ENCODE measurements around the gene PSMD3. TPM values are rescaled to one million over a fixed set of nuclear protein-coding genes. Genes with fewer than 3 reads are reported as not detected.
"Not testable (repeated sequence)": the region's sequence is repeated elsewhere in the genome, so short reads cannot be mapped to it uniquely, and the experiment has no call there.

Gene PSMD3
- total and polyA plus RNA-seq, 4 donors: 30.7 to 80.7 (median 66.3) TPM

- TF ChIP-seq, protein P1, sequence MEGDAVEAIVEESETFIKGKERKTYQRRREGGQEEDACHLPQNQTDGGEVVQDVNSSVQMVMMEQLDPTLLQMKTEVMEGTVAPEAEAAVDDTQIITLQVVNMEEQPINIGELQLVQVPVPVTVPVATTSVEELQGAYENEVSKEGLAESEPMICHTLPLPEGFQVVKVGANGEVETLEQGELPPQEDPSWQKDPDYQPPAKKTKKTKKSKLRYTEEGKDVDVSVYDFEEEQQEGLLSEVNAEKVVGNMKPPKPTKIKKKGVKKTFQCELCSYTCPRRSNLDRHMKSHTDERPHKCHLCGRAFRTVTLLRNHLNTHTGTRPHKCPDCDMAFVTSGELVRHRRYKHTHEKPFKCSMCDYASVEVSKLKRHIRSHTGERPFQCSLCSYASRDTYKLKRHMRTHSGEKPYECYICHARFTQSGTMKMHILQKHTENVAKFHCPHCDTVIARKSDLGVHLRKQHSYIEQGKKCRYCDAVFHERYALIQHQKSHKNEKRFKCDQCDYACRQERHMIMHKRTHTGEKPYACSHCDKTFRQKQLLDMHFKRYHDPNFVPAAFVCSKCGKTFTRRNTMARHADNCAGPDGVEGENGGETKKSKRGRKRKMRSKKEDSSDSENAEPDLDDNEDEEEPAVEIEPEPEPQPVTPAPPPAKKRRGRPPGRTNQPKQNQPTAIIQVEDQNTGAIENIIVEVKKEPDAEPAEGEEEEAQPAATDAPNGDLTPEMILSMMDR (IDR thresholded peaks at IDR 0.05; ENCODE audit: low read depth, low read length, missing input control): no peak
- TF ChIP-seq YY1 (IDR thresholded peaks at IDR 0.05) (peak; percentile 67), HNF4A (conservative IDR thresholded peaks at IDR 0.05) (peak; percentile 89 to 91), JUND (IDR thresholded peaks at IDR 0.05) (peak in 1 of 2 donors; percentile 52)
These were observed 36.8 kb upstream of the PSMD3 start (continued) for GRCh38 chr17:39943702-39944392.

GRCh38 chr17:39944393-39944711 lies 36.3 kb upstream of the PSMD3 start:
- H3K36me3 ChIP-seq (ENCODE audit: control insufficient read depth in 4 of 4, insufficient read depth in 3 of 4, low read depth in 1 of 4, low read length in 3 of 4): no peaks in the 10 kb centered on the region
- TF ChIP-seq EGR1 (IDR thresholded peaks at IDR 0.05; ENCODE audit: low read depth in 2 of 2) (peak in 1 of 2 donors; percentile 9), FOXA2 (IDR thresholded peaks at IDR 0.05) (no peak)
- H3K27me3 ChIP-seq (ENCODE audit: control insufficient read depth in 4 of 4, insufficient read depth in 4 of 4, low read length in 3 of 4): no peaks in the 10 kb centered on the region
- no peaks in the 10 kb centered on the region for H3K9me3 ChIP-seq (ENCODE audit: control insufficient read depth in 4 of 4, low read length in 3 of 4)
- no peak for DNase-seq (ENCODE audit: low spot score)
- H3K9ac ChIP-seq (ENCODE audit: low read depth in 1 of 2, low read length in 2 of 2): no peak overlapping the region
- H3K4me1 ChIP-seq (ENCODE audit: control insufficient read depth in 4 of 4, insufficient read depth in 4 of 4, low read length in 3 of 4): peaks cover 3 to 17% (median 8%) of the 10 kb centered on the region in 4 donors
- peak overlapping the region; percentile 45 to 77 for H3K27ac ChIP-seq (ENCODE audit: low read depth in 1 of 2, low read length in 2 of 2)
- 61% methylated on average over 16 of the region's 16 CpGs for WGBS
- H3K4me3 ChIP-seq (ENCODE audit: low read depth in 1 of 3, low read length in 3 of 3): peak overlapping the region in 1 of 3 donors; percentile 25

GRCh38 chr17:39946551-39947330 lies 33.9 kb upstream of the PSMD3 start:
- no peak for TF ChIP-seq YY1 (IDR thresholded peaks at IDR 0.05)
- TF ChIP-seq, protein P1 (IDR thresholded peaks at IDR 0.05; ENCODE audit: low read depth, low read length, missing input control): no peak
- no peak for TF ChIP-seq RAD21 (IDR thresholded peaks at IDR 0.05)
- TF ChIP-seq FOXA1 (IDR thresholded peaks at IDR 0.05): no peak
- H3K36me3 ChIP-seq (ENCODE audit: control insufficient read depth in 4 of 4, insufficient read depth in 3 of 4, low read depth in 1 of 4, low read length in 3 of 4): no peaks in the 10 kb centered on the region
- no peaks in the 10 kb centered on the region for H3K9me3 ChIP-seq (ENCODE audit: control insufficient read depth in 4 of 4, low read length in 3 of 4)
- WGBS: 90% methylated on average over 15 of the region's 15 CpGs
- no peaks in the 10 kb centered on the region for H3K27me3 ChIP-seq (ENCODE audit: control insufficient read depth in 4 of 4, insufficient read depth in 4 of 4, low read length in 3 of 4)
- H3K27ac ChIP-seq (ENCODE audit: low read depth in 1 of 2, low read length in 2 of 2): no peak overlapping the region
- H3K4me3 ChIP-seq (ENCODE audit: low read depth in 1 of 3, low read length in 3 of 3): no peak overlapping the region
- DNase-seq (ENCODE audit: low spot score): no peak
- no peak overlapping the region for H3K9ac ChIP-seq (ENCODE audit: low read depth in 1 of 2, low read length in 2 of 2)
- H3K4me1 ChIP-seq (ENCODE audit: control insufficient read depth in 4 of 4, insufficient read depth in 4 of 4, low read length in 3 of 4): peaks cover 13 to 28% (median 19%) of the 10 kb centered on the region in 4 donors

DNA sequence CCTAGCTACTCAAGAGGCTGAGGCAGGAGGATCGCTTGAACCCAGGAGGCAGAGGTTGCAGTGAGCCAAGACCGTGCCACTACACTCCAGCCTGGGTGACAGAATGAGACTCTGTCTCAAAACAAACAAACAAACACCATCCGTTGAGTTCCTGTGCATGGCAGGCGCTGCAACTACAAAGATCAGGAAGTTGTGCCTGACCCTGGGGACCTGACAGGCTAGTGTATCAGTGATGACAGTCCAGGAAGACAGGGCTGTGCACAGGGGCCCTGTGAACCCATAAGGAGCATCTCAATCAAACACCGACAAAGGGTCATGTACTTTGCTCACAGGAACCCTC lies 32.1 kb upstream of the PSMD3 start:
- not testable (repeated sequence) for H3K36me3 ChIP-seq (ENCODE audit: control insufficient read depth in 4 of 4, insufficient read depth in 3 of 4, low read depth in 1 of 4, low read length in 3 of 4); H3K9me3 ChIP-seq (ENCODE audit: control insufficient read depth in 4 of 4, low read length in 3 of 4); DNase-seq (ENCODE audit: low spot score); H3K4me3 ChIP-seq (ENCODE audit: low read depth in 1 of 3, low read length in 3 of 3); H3K9ac ChIP-seq (ENCODE audit: low read depth in 1 of 2, low read length in 2 of 2); H3K27ac ChIP-seq (ENCODE audit: low read depth in 1 of 2, low read length in 2 of 2); H3K27me3 ChIP-seq (ENCODE audit: control insufficient read depth in 4 of 4, insufficient read depth in 4 of 4, low read length in 3 of 4)
- WGBS: 72% methylated on average over 5 of the region's 5 CpGs
- H3K4me1 ChIP-seq (ENCODE audit: control insufficient read depth in 4 of 4, insufficient read depth in 4 of 4, low read length in 3 of 4): peaks cover 16 to 37% (median 25%) of the 10 kb centered on the region in 4 donors
